ENCODE measurements around the gene NDUFAF3.

DNA sequence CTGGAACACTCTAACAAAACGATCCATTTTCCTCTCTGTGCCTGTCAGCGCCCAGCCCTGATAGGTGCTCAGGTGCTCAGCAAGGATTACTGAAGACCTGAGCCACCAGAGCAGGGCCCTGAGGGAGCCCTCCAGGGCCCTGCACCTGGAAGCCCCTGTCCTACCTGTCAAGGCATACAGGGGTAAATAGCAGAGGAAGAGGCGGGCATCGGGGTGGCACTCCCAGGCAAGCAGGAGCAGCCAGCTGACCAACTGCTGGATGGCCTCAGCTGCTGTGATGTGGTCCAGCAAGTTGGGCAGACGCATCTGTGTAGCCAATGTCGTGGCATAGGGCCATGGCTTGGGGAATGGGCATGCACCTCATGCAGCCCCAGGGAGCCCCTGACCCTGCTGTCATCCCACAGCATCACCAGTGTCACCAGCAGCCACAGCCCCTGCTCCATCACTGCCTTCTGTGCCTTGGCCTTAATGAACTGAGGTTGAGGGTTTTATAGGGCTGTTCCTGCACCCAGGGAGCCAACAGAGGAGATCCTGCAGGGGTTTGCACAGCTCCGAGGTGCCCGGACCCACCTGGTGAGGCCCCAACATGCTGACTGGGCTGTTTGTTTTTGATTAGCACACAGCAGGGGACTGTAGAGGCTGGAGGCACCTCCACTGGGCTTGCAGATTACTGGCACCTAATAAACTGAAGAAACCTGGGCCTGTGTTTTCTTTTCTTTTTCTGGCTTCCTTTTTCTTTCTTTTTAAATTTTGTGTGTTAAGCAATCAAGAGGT is 22.6 kb upstream of the NDUFAF3 start:
- TF ChIP-seq GATA2 (IDR thresholded peaks at IDR 0.05; ENCODE audit: insufficient read depth, insufficient read length, low read depth, low read length): no peak
- TF ChIP-seq, protein P1, sequence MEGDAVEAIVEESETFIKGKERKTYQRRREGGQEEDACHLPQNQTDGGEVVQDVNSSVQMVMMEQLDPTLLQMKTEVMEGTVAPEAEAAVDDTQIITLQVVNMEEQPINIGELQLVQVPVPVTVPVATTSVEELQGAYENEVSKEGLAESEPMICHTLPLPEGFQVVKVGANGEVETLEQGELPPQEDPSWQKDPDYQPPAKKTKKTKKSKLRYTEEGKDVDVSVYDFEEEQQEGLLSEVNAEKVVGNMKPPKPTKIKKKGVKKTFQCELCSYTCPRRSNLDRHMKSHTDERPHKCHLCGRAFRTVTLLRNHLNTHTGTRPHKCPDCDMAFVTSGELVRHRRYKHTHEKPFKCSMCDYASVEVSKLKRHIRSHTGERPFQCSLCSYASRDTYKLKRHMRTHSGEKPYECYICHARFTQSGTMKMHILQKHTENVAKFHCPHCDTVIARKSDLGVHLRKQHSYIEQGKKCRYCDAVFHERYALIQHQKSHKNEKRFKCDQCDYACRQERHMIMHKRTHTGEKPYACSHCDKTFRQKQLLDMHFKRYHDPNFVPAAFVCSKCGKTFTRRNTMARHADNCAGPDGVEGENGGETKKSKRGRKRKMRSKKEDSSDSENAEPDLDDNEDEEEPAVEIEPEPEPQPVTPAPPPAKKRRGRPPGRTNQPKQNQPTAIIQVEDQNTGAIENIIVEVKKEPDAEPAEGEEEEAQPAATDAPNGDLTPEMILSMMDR (IDR thresholded peaks at IDR 0.05; ENCODE audit: extremely low read depth in 1 of 2, insufficient read depth in 1 of 2, low read depth in 1 of 2, low read length in 2 of 2): no peak
- TF ChIP-seq POLR2AphosphoS5 (IDR thresholded peaks at IDR 0.05; ENCODE audit: insufficient read depth, low read depth, low read length): no peak
- no peak for TF ChIP-seq POLR2A (IDR thresholded peaks at IDR 0.05; ENCODE audit: low read depth, low read length)
- no peak for TF ChIP-seq MYC (IDR thresholded peaks at IDR 0.05; ENCODE audit: low read depth, low read length)
- TF ChIP-seq FOS (IDR thresholded peaks at IDR 0.05; ENCODE audit: borderline replicate concordance, insufficient read depth, low read length): no peak
